GM10266 (cell line): ENCODE measurements around the gene EXT2.

Experiments
- DNase-seq: peaks from one replicate; pipeline ENCODE4 v3.0.0; 2012; ENCODE audit errors: extremely low spot score
- TF ChIP-seq, protein P1 (sequence below): IDR thresholded peaks from 2 replicates; pipeline ENCODE4 v1.5.1; 2012; ENCODE audit warnings: mild to moderate bottlenecking, low read depth; ENCODE audit not compliant: control insufficient read depth, insufficient read depth; ENCODE audit errors: missing control alignments

The EXT2 gene

GRCh38 chr11:44095506-44096359, at the start of gene EXT2:
Gene EXT2, plus strand, starts transcription at chr11:44095678. Its CDS starts 12,035 bp downstream, at chr11:44107713.
- TF ChIP-seq, protein P1, sequence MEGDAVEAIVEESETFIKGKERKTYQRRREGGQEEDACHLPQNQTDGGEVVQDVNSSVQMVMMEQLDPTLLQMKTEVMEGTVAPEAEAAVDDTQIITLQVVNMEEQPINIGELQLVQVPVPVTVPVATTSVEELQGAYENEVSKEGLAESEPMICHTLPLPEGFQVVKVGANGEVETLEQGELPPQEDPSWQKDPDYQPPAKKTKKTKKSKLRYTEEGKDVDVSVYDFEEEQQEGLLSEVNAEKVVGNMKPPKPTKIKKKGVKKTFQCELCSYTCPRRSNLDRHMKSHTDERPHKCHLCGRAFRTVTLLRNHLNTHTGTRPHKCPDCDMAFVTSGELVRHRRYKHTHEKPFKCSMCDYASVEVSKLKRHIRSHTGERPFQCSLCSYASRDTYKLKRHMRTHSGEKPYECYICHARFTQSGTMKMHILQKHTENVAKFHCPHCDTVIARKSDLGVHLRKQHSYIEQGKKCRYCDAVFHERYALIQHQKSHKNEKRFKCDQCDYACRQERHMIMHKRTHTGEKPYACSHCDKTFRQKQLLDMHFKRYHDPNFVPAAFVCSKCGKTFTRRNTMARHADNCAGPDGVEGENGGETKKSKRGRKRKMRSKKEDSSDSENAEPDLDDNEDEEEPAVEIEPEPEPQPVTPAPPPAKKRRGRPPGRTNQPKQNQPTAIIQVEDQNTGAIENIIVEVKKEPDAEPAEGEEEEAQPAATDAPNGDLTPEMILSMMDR: peak; percentile 94
- peak; percentile 95 for DNase-seq

DNA sequence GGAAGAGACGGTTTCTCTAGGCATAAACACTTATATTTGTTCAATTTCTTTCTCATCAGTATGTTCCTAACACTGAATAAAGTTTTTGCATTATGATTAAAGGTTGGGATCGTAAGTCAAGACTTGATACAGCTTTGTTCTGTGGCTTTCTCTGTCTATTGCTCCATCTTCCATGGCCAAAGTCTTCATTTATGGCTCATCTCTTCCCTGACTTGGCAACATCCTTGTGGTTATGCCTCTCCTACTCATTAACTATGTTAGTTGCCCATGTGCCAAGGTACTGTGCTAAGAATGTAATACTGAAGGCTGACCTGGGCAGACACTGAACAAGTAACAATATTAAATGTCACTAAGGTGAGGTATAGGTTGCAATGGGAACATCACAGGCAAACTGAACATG, 49.3 kb upstream of the EXT2 start:
- TF ChIP-seq, protein P1: no peak
- no peak for DNase-seq

DNA sequence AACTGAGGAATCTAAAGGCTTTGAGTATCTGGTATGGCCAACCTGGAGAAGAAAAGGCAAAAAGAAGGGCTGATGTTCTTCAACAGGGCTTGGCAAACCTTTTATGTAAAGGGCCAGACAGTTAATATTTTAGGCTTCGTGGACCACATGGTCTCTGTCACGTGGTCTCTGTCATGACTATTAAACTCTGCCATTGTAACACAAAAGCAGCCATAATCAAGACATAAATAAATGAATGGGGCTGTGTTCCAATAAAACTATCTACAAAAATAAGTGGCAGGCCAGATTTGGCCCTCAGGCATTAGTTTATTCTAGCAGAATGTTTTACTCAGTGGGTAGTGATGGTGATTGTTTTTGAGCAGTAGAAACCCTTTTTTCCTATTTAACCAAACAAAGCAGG, 48.2 kb upstream of the EXT2 start:
- TF ChIP-seq, protein P1: no peak
- DNase-seq: no peak

DNA sequence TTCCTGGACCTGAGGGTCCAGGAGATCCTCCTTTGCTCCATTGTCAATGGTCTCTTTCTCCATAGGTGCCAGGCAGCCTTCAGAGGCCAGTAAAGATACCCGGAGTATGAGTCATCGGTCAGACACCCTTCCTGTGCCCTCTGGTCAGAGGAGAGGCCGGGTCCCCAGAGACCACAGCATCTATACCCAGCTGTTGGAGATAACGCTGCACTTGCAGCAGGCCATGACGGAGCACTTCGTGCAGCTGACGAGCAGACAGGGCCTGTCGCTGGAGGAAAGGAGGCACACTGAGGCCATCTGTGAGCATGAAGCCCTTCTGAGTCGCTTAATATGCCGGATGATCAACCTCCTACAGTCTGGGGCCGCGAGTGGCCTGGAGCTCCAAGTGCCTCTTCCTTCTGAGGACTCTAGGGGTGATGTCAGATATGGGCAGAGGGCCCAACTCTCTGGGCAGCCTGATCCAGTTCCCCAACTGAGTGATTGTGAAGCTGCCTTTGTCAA, 47.5 kb upstream of the EXT2 start, which contains the start of gene ACCSL:
Gene ACCSL (plus strand): TSS at position 51 of the 501 bp plus-strand sequence. CDS start 56 bp downstream, at position 107.
- DNase-seq: no peak
- TF ChIP-seq, protein P1: no peak

GRCh38 chr11:44049832-44050231, 45.6 kb upstream of the EXT2 start:
- TF ChIP-seq, protein P1: no peak
- DNase-seq: no peak

- TF ChIP-seq, protein P1: no peak
- no peak for DNase-seq
These were observed 44.3 kb upstream of the EXT2 start for GRCh38 chr11:44051171-44051570.

DNA sequence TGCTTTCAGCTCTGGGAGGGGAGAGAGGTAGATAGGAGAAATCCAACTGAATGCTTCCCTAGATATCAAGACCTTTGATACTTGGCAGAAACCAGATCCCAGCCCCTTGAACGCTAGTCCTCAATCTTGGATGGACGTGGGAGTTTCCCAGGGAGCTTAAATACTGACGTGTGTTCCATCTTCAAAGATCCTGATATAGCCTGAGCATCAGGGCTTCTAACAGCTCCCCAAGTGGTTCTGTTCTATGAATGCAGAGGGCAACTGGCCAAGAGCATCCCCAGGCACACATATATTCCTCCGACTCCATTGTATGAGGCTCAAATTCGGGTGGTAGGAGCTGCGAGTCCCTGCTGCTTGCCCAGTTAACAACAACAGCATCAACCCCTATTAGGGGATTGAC, 38.1 kb upstream of the EXT2 start:
- TF ChIP-seq, protein P1: no peak
- no peak for DNase-seq
